Keratinocyte (primary cell): ENCODE data around the gene NOL11.

Experiments used
- EZH2 ChIP-seq: IDR thresholded peaks from one replicate; pipeline ENCODE4 v1.6.1; 2012; ENCODE audit warnings: inconsistent platforms, mild to moderate bottlenecking, low read length, moderate library complexity
- TF ChIP-seq, protein P1 (sequence below), 3 experiments: IDR thresholded peaks in 1 of 3; conservative IDR thresholded peaks in 1 of 3; optimal IDR thresholded peaks in 1 of 3; 2 replicates in 2 of 3; 3 replicates in 1 of 3; pipeline versions ENCODE3 to v1.5.1; 2011; ENCODE audit warnings: low read length in 3 of 3, mild to moderate bottlenecking in 3 of 3, moderate library complexity in 2 of 3, control low read depth in 1 of 3, inconsistent platforms in 1 of 3; ENCODE audit not compliant: insufficient read depth in 2 of 3; ENCODE audit errors: extremely low read depth in 1 of 3

DNA sequence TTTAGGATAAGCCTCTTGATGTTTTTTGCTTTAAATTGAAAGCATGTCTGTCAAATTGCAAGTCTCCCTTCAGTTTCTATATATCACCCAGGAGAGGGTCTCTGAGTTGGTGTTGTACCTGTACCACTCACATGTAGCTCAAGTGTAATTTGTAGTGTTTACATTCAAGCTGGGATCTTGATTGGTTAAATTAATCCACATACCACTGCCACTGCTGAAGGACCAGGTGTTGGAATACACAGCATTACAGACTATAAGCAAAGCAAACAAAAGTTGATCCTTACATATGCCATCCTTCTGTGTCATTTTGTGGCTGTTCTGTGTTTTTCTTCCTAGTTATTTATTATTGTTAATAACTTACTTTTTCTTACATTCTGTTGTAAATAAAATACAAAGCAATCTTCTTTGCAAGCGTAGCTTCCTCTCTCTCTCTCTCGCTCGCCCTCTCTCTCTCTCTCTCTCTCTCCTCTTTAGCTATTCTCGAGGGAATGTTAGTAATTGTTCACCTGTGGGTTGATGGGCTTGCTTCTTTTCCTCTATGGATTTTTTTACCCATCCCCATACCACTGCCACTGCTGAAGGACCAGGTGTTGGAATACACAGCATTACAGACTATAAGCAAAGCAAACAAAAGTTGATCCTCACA is 20.8 kb upstream of the NOL11 start:
- TF ChIP-seq, protein P1, sequence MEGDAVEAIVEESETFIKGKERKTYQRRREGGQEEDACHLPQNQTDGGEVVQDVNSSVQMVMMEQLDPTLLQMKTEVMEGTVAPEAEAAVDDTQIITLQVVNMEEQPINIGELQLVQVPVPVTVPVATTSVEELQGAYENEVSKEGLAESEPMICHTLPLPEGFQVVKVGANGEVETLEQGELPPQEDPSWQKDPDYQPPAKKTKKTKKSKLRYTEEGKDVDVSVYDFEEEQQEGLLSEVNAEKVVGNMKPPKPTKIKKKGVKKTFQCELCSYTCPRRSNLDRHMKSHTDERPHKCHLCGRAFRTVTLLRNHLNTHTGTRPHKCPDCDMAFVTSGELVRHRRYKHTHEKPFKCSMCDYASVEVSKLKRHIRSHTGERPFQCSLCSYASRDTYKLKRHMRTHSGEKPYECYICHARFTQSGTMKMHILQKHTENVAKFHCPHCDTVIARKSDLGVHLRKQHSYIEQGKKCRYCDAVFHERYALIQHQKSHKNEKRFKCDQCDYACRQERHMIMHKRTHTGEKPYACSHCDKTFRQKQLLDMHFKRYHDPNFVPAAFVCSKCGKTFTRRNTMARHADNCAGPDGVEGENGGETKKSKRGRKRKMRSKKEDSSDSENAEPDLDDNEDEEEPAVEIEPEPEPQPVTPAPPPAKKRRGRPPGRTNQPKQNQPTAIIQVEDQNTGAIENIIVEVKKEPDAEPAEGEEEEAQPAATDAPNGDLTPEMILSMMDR (optimal IDR thresholded peaks at IDR 0.05 in 1 of 3, IDR thresholded peaks at IDR 0.05 in 1 of 3, conservative IDR thresholded peaks at IDR 0.05 in 1 of 3; ENCODE audit: extremely low read depth in 1 of 3, insufficient read depth in 2 of 3, low read length in 3 of 3) = no peak
- no peak for TF ChIP-seq EZH2
